Upper lobe of left lung (tissue), 4 donors: Measurements from ENCODE around the gene TNXB.

ENCODE experiments used
- CTCF ChIP-seq, 6 experiments: fragments of 450-650 bp in 4 of 6; fragments of 200-600 bp in 2 of 6; sonication (generic) in 2 of 6; IDR thresholded peaks; one replicate each; pipeline ENCODE4 v1.5.1; 2016 to 2019; ENCODE audit warnings: antibody characterized with exemption in 6 of 6
- POLR2A ChIP-seq, 4 donors: fragments of 450-650 bp; IDR thresholded peaks; one replicate each; pipeline ENCODE4 v1.5.1; 2016 to 2017; ENCODE audit warnings: antibody characterized with exemption in 4 of 4, mild to moderate bottlenecking in 2 of 4
- POLR2AphosphoS5 ChIP-seq, 2 donors: sonication (generic); formaldehyde crosslinking; IDR thresholded peaks; one replicate each; pipeline ENCODE4 v1.5.1; 2017; ENCODE audit warnings: antibody characterized with exemption in 2 of 2

DNA sequence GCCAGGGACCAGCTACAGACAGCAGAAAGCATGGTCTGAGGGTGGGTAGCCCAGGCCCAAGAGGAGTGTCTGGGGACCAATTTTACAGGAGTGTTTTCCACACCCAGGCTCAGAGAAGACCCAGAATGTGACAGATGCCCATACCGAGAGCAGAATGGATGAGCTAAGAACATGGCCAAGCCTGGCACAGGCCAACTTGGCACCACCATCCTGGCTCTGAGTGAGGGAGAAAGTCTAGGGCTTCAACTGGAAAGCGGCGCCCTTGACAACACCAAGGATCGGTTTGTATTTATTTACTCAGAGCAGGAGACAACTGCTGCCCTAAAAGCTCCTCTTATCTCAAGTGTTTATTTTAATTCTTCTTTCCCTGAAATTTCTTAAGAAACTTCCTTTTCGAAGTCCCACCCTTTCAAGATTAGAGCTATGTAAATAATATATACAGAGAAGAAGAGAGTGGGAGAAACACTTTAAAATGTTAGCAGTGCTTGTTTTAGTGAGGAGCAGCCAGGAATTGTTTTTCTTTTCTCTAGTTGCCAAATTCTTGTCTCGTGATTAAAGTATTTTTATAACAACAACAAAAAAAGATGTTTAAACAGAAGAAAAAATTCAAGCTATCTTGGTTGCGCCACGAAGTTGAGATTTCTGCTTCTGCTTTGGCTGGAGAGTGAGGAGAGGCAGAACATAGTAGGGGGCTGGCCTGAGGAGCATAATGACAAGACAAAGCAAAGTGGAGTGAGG lies 16.2 kb downstream of the TNXB start:
- TF ChIP-seq POLR2A (IDR thresholded peaks at IDR 0.05) (no peak), CTCF (IDR thresholded peaks at IDR 0.05) (no peak), POLR2AphosphoS5 (IDR thresholded peaks at IDR 0.05) (no peak)
